NOMO-1 (cell line): ENCODE measurements around the gene MMRN1.

ENCODE experiments used
- DNase-seq, 2 experiments: peaks; one replicate each; lab custom pipeline; 2025; ENCODE audit not compliant: unreplicated experiment in 2 of 2; lab: John Stamatoyannopoulos, UW

Gene MMRN1

GRCh38 chr4:89995006-89995405 lies 100.4 kb downstream of the MMRN1 start:
- no peak for DNase-seq

- no peak for DNase-seq
These were observed 101.2 kb downstream of the MMRN1 start for GRCh38 chr4:89995814-89996213.

GRCh38 chr4:89997171-89997704 lies 102.6 kb downstream of the MMRN1 start:
- no peak for DNase-seq

- DNase-seq, result no peak
These were observed 103.9 kb downstream of the MMRN1 start for GRCh38 chr4:89998469-89999011.

- no peak for DNase-seq
These were observed 106.4 kb downstream of the MMRN1 start for GRCh38 chr4:90001023-90001422.

GRCh38 chr4:90002441-90003062 lies 107.9 kb downstream of the MMRN1 start:
- DNase-seq, result no peak
